LNCaP clone FGC (cell line): Measurements from ENCODE around the gene TRMT112.
"Not testable (repeated sequence)": the region's sequence is repeated elsewhere in the genome, so short reads cannot be mapped to it uniquely, and the experiment has no call there.

Source experiments
- DNase-seq: peaks from one replicate; pipeline ENCODE4 v3.0.0-alpha.2; 2011; ENCODE audit warnings: low read depth
- H3K4me3 ChIP-seq: 2 replicates; pipeline ENCODE4 v1.5.1; 2011; ENCODE audit warnings: mild to moderate bottlenecking, low read depth, low read length, control low read depth
- CTCF ChIP-seq: IDR thresholded peaks from 2 replicates; pipeline ENCODE4 v1.5.1; 2012; ENCODE audit warnings: mild to moderate bottlenecking; ENCODE audit not compliant: control insufficient read depth, insufficient read depth; ENCODE audit errors: extremely low read depth

Gene TRMT112

GRCh38 chr11:64327375-64327774 is 10.0 kb upstream of the TRMT112 start:
- TF ChIP-seq CTCF, result no peak
- H3K4me3 ChIP-seq, result no peak overlapping the region
- DNase-seq, result no peak

- TF ChIP-seq CTCF, result no peak
- H3K4me3 ChIP-seq, result no peak overlapping the region
- no peak for DNase-seq
These were observed 7.5 kb upstream of the TRMT112 start for GRCh38 chr11:64324692-64325469.

GRCh38 chr11:64323984-64324383 is 6.6 kb upstream of the TRMT112 start:
- DNase-seq, H3K4me3 ChIP-seq: not testable (repeated sequence)

GRCh38 chr11:64323373-64323772 is 6.0 kb upstream of the TRMT112 start:
- no peak overlapping the region for H3K4me3 ChIP-seq
- no peak for TF ChIP-seq CTCF

GRCh38 chr11:64322925-64323260 is 5.5 kb upstream of the TRMT112 start:
- H3K4me3 ChIP-seq, result no peak overlapping the region
- no peak for DNase-seq
- no peak for TF ChIP-seq CTCF

More at GRCh38 chr11:64323373-64323772, 6.0 kb upstream of the TRMT112 start:
- DNase-seq, result no peak

GRCh38 chr11:64321533-64321932 is 4.2 kb upstream of the TRMT112 start:
- no peak overlapping the region for H3K4me3 ChIP-seq
- DNase-seq, result no peak
- TF ChIP-seq CTCF, result no peak

- no peak for TF ChIP-seq CTCF
- H3K4me3 ChIP-seq, result no peak overlapping the region
- no peak for DNase-seq
These were observed 3.7 kb upstream of the TRMT112 start for GRCh38 chr11:64321026-64321425.

GRCh38 chr11:64320556-64320955 is 3.2 kb upstream of the TRMT112 start:
- no peak overlapping the region for H3K4me3 ChIP-seq
- TF ChIP-seq CTCF, result no peak
- DNase-seq, result no peak
